K562 (cell line): ENCODE results near the gene TECPR1. TPM values are rescaled to one million over a fixed set of nuclear protein-coding genes. Genes with fewer than 3 reads are reported as not detected.

Source experiments
- ATAC-seq: fragments of 200-7000 bp; cut with Tn5 transposase; 3 replicates; pipeline ENCODE4 v1.9.1; 2020; ENCODE audit warnings: moderate library complexity
- BruUV-seq: library from RNA; stranded (reverse); fragments of 400-500 nt; replicated peaks from 2 replicates; lab custom pipeline; 2021; lab: Mats Ljungman, UMichigan
- CTCF ChIA-PET: fragments of 300-600 bp; formaldehyde crosslinking; extraction: SDS; loops from one replicate; lab custom pipeline; 2021; ENCODE audit warnings: low intra/inter-chr PET ratio; lab: Yijun Ruan, JAX
- POLR2A ChIA-PET: fragments of 300-600, 350-650 bp; sonication (Branson Sonifier 250); formaldehyde crosslinking; extraction: SDS; loops from one replicate; lab custom pipeline; 2021; ENCODE audit warnings: antibody characterized with exemption, inconsistent platforms; lab: Yijun Ruan, JAX
- DNase-seq, 4 experiments: peaks; one replicate each; pipeline versions ENCODE4 v3.0.0 to v3.0.0-alpha.2; 2011 to 2018; ENCODE audit warnings: low spot score in 3 of 4, mixed read lengths in 3 of 4; ENCODE audit errors: extremely low read depth in 1 of 4
- FAIRE-seq: peaks from 2 replicates; lab custom pipeline; 2011; peaks lifted over from hg19 to GRCh38; lab: Jason Lieb, UNC
- H2AFZ ChIP-seq: 2 replicates; pipeline ENCODE4 v1.6.0; 2011; ENCODE audit warnings: low read depth, low read length, control low read depth, inconsistent platforms
- H3K27ac ChIP-seq: fragments of 200-600 bp; 3 replicates; pipeline ENCODE4 v1.8.0; 2011; ENCODE audit warnings: low read depth, mild to moderate bottlenecking, control low read depth, inconsistent platforms, low read length, moderate library complexity, mixed read lengths; ENCODE audit errors: extremely low read depth
- H3K27me3 ChIP-seq, 2 experiments: fragments of 300-600 bp in 1 of 2; 2 replicates in 1 of 2; 3 replicates in 1 of 2; pipeline versions ENCODE4 v1.6.0 to v1.8.0; 2011; ENCODE audit warnings: inconsistent platforms in 2 of 2, low read length in 2 of 2, mild to moderate bottlenecking in 1 of 2, mixed read lengths in 1 of 2, moderate library complexity in 1 of 2; ENCODE audit not compliant: control insufficient read depth in 2 of 2, insufficient read depth in 2 of 2
- H3K36me3 ChIP-seq: fragments of 300-600 bp; 3 replicates; pipeline ENCODE4 v1.8.0; 2011; ENCODE audit warnings: mild to moderate bottlenecking, low read length, inconsistent platforms; ENCODE audit not compliant: control insufficient read depth, insufficient read depth
- H3K4me1 ChIP-seq, 2 experiments: fragments of 200-600 bp in 1 of 2; replicated peaks in 1 of 2; 2 replicates in 1 of 2; 3 replicates in 1 of 2; pipeline versions ENCODE4 v1.5.1 to v1.8.0; 2011; ENCODE audit warnings: inconsistent platforms in 2 of 2, low read length in 2 of 2, mild to moderate bottlenecking in 1 of 2, mixed read lengths in 1 of 2, moderate library complexity in 1 of 2; ENCODE audit not compliant: control insufficient read depth in 2 of 2, insufficient read depth in 2 of 2
- H3K4me2 ChIP-seq: 2 replicates; pipeline ENCODE4 v1.6.1; 2011; ENCODE audit warnings: low read length, control low read depth, inconsistent platforms, mixed read lengths; ENCODE audit not compliant: insufficient read depth
- H3K4me3 ChIP-seq: fragments of 200-600 bp; sonication (generic), shearing (Covaris generic); 2 replicates; pipeline ENCODE4 v1.5.1; 2016; ENCODE audit warnings: control low read depth, inconsistent platforms
- H3K79me2 ChIP-seq: fragments of 200-600 bp; 3 replicates; pipeline ENCODE4 v1.8.0; 2011; ENCODE audit warnings: low read length, inconsistent platforms; ENCODE audit not compliant: control insufficient read depth, insufficient read depth
- H3K9ac ChIP-seq, 2 experiments: 2 replicates each; pipeline versions ENCODE4 v1.6.0 to v1.6.1; 2011; ENCODE audit warnings: low read depth in 2 of 2, low read length in 2 of 2, control low read depth in 1 of 2, inconsistent platforms in 1 of 2, mild to moderate bottlenecking in 1 of 2, mixed read lengths in 1 of 2; ENCODE audit not compliant: insufficient read depth in 1 of 2
- H3K9me1 ChIP-seq: one replicate; pipeline ENCODE4 v1.6.0; 2011; ENCODE audit warnings: inconsistent platforms, mild to moderate bottlenecking, low read length, moderate library complexity; ENCODE audit not compliant: control insufficient read depth, insufficient read depth
- H3K9me3 ChIP-seq: replicated peaks from 2 replicates; pipeline ENCODE4 v1.5.1; 2011; ENCODE audit warnings: low read depth, low read length, inconsistent platforms; ENCODE audit not compliant: control insufficient read depth, insufficient read depth
- H4K20me1 ChIP-seq: replicated peaks from 2 replicates; pipeline ENCODE4 v1.6.1; 2011; ENCODE audit warnings: low read length, inconsistent platforms, mixed read lengths; ENCODE audit not compliant: control insufficient read depth, insufficient read depth
- BRF2 ChIP-seq: IDR thresholded peaks from 3 replicates; pipeline ENCODE4 v1.6.1; 2011; ENCODE audit warnings: borderline replicate concordance, mild to moderate bottlenecking; ENCODE audit not compliant: insufficient read length, insufficient read depth
- CBFA2T3 ChIP-seq: fragments of 450-650 bp; IDR thresholded peaks from 2 replicates; pipeline ENCODE4 v1.6.1; 2017
- ESRRA ChIP-seq: fragments of 450-650 bp; IDR thresholded peaks from 2 replicates; pipeline ENCODE4 v1.6.1; 2014; ENCODE audit warnings: low read depth, mild to moderate bottlenecking, moderate library complexity, borderline replicate concordance
- ETS2 ChIP-seq: IDR thresholded peaks from 2 replicates; pipeline ENCODE4 v1.6.1; 2016; ENCODE audit warnings: borderline replicate concordance, missing genetic modification characterization, mild to moderate bottlenecking, moderate library complexity, missing compliant biosample characterization; ENCODE audit not compliant: poor library complexity, severe bottlenecking
- HES1 ChIP-seq: fragments of 450-650 bp; IDR thresholded peaks from 2 replicates; pipeline ENCODE4 v1.6.1; 2016; ENCODE audit warnings: low read depth, mild to moderate bottlenecking, moderate library complexity
- HOXB6 ChIP-seq: fragments of 250-450 bp; sonication (Bioruptor Pico); IDR thresholded peaks from 2 replicates; pipeline ENCODE4 v1.5.1; 2022; ENCODE audit warnings: mild to moderate bottlenecking, borderline replicate concordance
- KLF6 ChIP-seq: fragments of 250-450 bp; sonication (Bioruptor Pico); IDR thresholded peaks from 2 replicates; pipeline ENCODE4 v1.4.0; 2020; ENCODE audit warnings: mild to moderate bottlenecking, moderate library complexity, borderline replicate concordance
- OTX1 ChIP-seq: fragments of 450-650 bp; formaldehyde crosslinking; IDR thresholded peaks from 2 replicates; pipeline ENCODE4 v1.4.0; 2022; ENCODE audit warnings: mild to moderate bottlenecking
- POLR2G ChIP-seq: fragments of 200-400 bp; formaldehyde crosslinking; IDR thresholded peaks from 2 replicates; pipeline ENCODE4 v1.6.1; 2017; ENCODE audit warnings: low read depth, mild to moderate bottlenecking, antibody characterized with exemption, low read length, moderate library complexity
- RAD51 ChIP-seq: fragments of 450-650 bp; IDR thresholded peaks from 2 replicates; pipeline ENCODE4 v1.7.1; 2016; ENCODE audit warnings: low read depth, mild to moderate bottlenecking, borderline replicate concordance
- RBFOX2 ChIP-seq: fragments of 200-400 bp; formaldehyde crosslinking; IDR thresholded peaks from 2 replicates; pipeline ENCODE4 v1.6.1; 2017; ENCODE audit warnings: low read depth, mild to moderate bottlenecking, low read length, moderate library complexity
- STAT5A ChIP-seq: IDR thresholded peaks from 2 replicates; pipeline ENCODE4 v1.6.1; 2012; ENCODE audit warnings: low read length, inconsistent platforms, borderline replicate concordance
- TAF1 ChIP-seq: IDR thresholded peaks from 2 replicates; pipeline ENCODE4 v1.6.1; 2011; ENCODE audit warnings: mild to moderate bottlenecking, low read length, moderate library complexity; ENCODE audit not compliant: insufficient read depth, control insufficient read depth, severe bottlenecking; ENCODE audit errors: extremely low read depth
- USF1 ChIP-seq: sonication (generic); formaldehyde crosslinking; IDR thresholded peaks from 2 replicates; pipeline ENCODE4 v1.9.0; 2022; ENCODE audit warnings: mild to moderate bottlenecking, missing genetic modification reagents
- ZNF146 ChIP-seq: IDR thresholded peaks from one replicate; pipeline ENCODE4 v1.6.1; 2018; ENCODE audit warnings: missing compliant biosample characterization; ENCODE audit not compliant: unreplicated experiment
- ZNF217 ChIP-seq: sonication (generic); formaldehyde crosslinking; IDR thresholded peaks from 2 replicates; pipeline ENCODE4 v1.8.0; 2022; ENCODE audit warnings: mild to moderate bottlenecking, missing genetic modification reagents
- ZNF23 ChIP-seq: fragments of 250-450 bp; sonication (Bioruptor Pico); IDR thresholded peaks from 2 replicates; pipeline ENCODE4 v1.4.0; 2020; ENCODE audit warnings: mild to moderate bottlenecking
- ZNF24 ChIP-seq: fragments of 450-650 bp; IDR thresholded peaks from 2 replicates; pipeline ENCODE4 v1.6.1; 2016
- WGBS: fragments of 100-300 bp; shearing (Covaris generic); methylation state at CpG from one replicate; pipeline ENCODE4 v1.1.6; 2016; ENCODE audit warnings: low coverage, mixed read lengths; ENCODE audit not compliant: insufficient coverage; ENCODE audit errors: missing lambda C conversion rate; 5-methylcytosine and 5-hydroxymethylcytosine counted together
- in situ Hi-C: fragments of 300-500 bp; cut with MboI; formaldehyde crosslinking; loops from 4 replicates; pipeline ENCODE4 v1.15.0; 2018; ENCODE audit warnings: inconsistent platforms, mixed read lengths
- intact Hi-C: fragments of 100-400 bp; cut with micrococcal nuclease; formaldehyde crosslinking; loops from 2 replicates; pipeline ENCODE4 v1.14.2; 2022
- polyA plus RNA-seq, 8 experiments: library from polyadenylated mRNA; depleted of rRNA in 4 of 8; stranded (reverse) in 5 of 8; unstranded in 3 of 8; fragments of >200 nt; fragmentation: Nextera tagmentation in 2 of 8; fragmentation: Illumina TruSeq in 1 of 8; extraction: Ambion mirVana in 2 of 8; extraction: Trizol in 1 of 8; gene quantifications; 2 replicates each; pipeline versions ENCODE4 v1.2.1 to v1.2.3, GENCODE V29; 2011 to 2014; ENCODE audit warnings: inconsistent platforms in 1 of 8, missing spikeins in 1 of 8
- total RNA-seq, 7 experiments: library from RNA; depleted of rRNA in 6 of 7; stranded (reverse); fragments of >200 nt in 6 of 7; fragmentation: Illumina TruSeq in 2 of 7; extraction: Trizol in 2 of 7; gene quantifications; 2 replicates each; pipeline versions ENCODE4 v1.2.1 to v1.2.3, GENCODE V29; 2011 to 2021; ENCODE audit warnings: low replicate concordance in 1 of 7

Gene TECPR1
- total and polyA plus RNA-seq, 9 of the 15 experiments (the other 6 are each of a cell fraction or from before 2014, with no cell fraction given): 0.17 to 15.0 (median 2.2) TPM

GRCh38 chr7:98281757-98282606 is 29.9 kb upstream of the TECPR1 start:
- CTCF ChIA-PET: no interaction called here
- 2% methylated on average over 7 of the region's 77 CpGs for WGBS
- H4K20me1 ChIP-seq: peaks cover 5% of the 10 kb centered on the region; the same call in 1 of the 2 replicates
- peaks cover 21% of the 10 kb centered on the region for H3K79me2 ChIP-seq
- H2AFZ ChIP-seq: no peak overlapping the region
- H3K9ac ChIP-seq: peak overlapping the region; percentile 79 to 91; a peak in 3 of 4 replicates
- H3K9me1 ChIP-seq: no peaks in the 10 kb centered on the region
- BruUV-seq: no TSS peak
- peak; percentile 20 for ATAC-seq
- FAIRE-seq: no peak
- POLR2A ChIA-PET: no interaction called here
- H3K27ac ChIP-seq: peak overlapping the region; percentile 68; the same call in 2 of the 3 replicates
- H3K27me3 ChIP-seq: peaks cover 0 to 18% of the 10 kb centered on the region in 2 experiments; a peak in 2 of 5 replicates
- intact Hi-C loops (no loop called here), in situ Hi-C loops (loop anchor here (5.0 kb wide), 1 partner anchor 45 kb away; no protein-coding TSS in a partner anchor)
- DNase-seq: peak in 3 of 4 experiments; percentile 26 to 45 (median 44)
- peak overlapping the region; percentile 80 for H3K4me2 ChIP-seq
- H3K36me3 ChIP-seq: peaks cover 16% of the 10 kb centered on the region; the same call in 2 of the 3 replicates
- no peaks in the 10 kb centered on the region for H3K9me3 ChIP-seq
- peak overlapping the region; percentile 68 for H3K4me3 ChIP-seq
- H3K4me1 ChIP-seq: peaks cover 11 to 57% of the 10 kb centered on the region in 2 experiments; a peak in 4 of 5 replicates
- TF ChIP-seq OTX1 (CRISPR knock-in tag) (no peak), ZNF24 (no peak), BRF2 (no peak), KLF6 (CRISPR knock-in tag) (no peak), ZNF146 (CRISPR knock-in tag) (no peak), STAT5A (no peak), RAD51 (no peak), HES1 (no peak), ESRRA (no peak), USF1 (CRISPR knock-in tag) (no peak), POLR2G (peak; percentile 54; the same call in 1 of the 2 replicates), TAF1 (peak; percentile 3), CBFA2T3 (no peak), ETS2 (tag) (no peak), ZNF217 (no peak), RBFOX2 (peak; percentile 60), ZNF23 (CRISPR knock-in tag) (no peak), HOXB6 (CRISPR knock-in tag) (no peak)
